ENCODE measurements around the gene THADA. TPM values are rescaled to one million over a fixed set of nuclear protein-coding genes. Genes with fewer than 3 reads are reported as not detected.

Gene THADA
- total RNA-seq, 1 experiment from 2014 or later: 27.5 TPM

DNA sequence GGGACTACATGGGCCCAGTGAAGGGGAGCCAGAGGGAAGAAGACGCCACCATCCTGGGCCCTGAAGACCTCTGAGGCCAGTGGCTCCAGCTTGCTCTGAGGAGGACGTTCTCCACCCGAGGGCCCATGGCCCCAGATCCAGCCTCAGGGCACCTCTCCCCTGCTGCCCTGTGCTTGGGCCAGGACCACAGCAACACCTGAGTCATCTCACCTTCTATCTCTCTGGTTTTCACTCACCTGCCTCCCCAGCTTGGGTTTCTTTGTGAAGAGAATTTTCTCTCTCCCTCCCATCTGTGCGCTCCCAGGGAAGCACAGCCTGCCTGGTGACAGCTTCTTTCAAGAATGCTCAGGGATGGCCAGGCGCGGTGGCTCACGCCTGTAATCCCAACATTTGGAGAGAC lies 389.2 kb downstream of the THADA start (continued):
- TF ChIP-seq ZNF317 (CRISPR knock-in tag; IDR thresholded peaks at IDR 0.05; ENCODE audit: borderline replicate concordance, low read depth): no peak
- TF ChIP-seq JAZF1 (CRISPR knock-in tag; IDR thresholded peaks at IDR 0.05): no peak
- no peak for TF ChIP-seq NFATC4 (CRISPR knock-in tag; IDR thresholded peaks at IDR 0.05)
- TF ChIP-seq NFYB (CRISPR knock-in tag; conservative IDR thresholded peaks at IDR 0.05; ENCODE audit: low read depth): no peak
- TF ChIP-seq, protein P1, sequence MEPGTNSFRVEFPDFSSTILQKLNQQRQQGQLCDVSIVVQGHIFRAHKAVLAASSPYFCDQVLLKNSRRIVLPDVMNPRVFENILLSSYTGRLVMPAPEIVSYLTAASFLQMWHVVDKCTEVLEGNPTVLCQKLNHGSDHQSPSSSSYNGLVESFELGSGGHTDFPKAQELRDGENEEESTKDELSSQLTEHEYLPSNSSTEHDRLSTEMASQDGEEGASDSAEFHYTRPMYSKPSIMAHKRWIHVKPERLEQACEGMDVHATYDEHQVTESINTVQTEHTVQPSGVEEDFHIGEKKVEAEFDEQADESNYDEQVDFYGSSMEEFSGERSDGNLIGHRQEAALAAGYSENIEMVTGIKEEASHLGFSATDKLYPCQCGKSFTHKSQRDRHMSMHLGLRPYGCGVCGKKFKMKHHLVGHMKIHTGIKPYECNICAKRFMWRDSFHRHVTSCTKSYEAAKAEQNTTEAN (CRISPR knock-in tag; IDR thresholded peaks at IDR 0.05): no peak
- TF ChIP-seq, protein P2, sequence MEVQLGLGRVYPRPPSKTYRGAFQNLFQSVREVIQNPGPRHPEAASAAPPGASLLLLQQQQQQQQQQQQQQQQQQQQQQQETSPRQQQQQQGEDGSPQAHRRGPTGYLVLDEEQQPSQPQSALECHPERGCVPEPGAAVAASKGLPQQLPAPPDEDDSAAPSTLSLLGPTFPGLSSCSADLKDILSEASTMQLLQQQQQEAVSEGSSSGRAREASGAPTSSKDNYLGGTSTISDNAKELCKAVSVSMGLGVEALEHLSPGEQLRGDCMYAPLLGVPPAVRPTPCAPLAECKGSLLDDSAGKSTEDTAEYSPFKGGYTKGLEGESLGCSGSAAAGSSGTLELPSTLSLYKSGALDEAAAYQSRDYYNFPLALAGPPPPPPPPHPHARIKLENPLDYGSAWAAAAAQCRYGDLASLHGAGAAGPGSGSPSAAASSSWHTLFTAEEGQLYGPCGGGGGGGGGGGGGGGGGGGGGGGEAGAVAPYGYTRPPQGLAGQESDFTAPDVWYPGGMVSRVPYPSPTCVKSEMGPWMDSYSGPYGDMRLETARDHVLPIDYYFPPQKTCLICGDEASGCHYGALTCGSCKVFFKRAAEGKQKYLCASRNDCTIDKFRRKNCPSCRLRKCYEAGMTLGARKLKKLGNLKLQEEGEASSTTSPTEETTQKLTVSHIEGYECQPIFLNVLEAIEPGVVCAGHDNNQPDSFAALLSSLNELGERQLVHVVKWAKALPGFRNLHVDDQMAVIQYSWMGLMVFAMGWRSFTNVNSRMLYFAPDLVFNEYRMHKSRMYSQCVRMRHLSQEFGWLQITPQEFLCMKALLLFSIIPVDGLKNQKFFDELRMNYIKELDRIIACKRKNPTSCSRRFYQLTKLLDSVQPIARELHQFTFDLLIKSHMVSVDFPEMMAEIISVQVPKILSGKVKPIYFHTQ (CRISPR knock-in tag; IDR thresholded peaks at IDR 0.05): no peak
- no peak for TF ChIP-seq ZNF138 (CRISPR knock-in tag; conservative IDR thresholded peaks at IDR 0.05)
- TF ChIP-seq, protein P3, sequence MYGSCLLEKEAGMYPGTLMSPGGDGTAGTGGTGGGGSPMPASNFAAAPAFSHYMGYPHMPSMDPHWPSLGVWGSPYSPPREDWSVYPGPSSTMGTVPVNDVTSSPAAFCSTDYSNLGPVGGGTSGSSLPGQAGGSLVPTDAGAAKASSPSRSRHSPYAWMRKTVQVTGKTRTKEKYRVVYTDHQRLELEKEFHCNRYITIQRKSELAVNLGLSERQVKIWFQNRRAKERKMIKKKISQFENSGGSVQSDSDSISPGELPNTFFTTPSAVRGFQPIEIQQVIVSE (CRISPR knock-in tag; IDR thresholded peaks at IDR 0.05; ENCODE audit: borderline replicate concordance): no peak
- no peak for TF ChIP-seq ATF1 (CRISPR knock-in tag; IDR thresholded peaks at IDR 0.05)

DNA sequence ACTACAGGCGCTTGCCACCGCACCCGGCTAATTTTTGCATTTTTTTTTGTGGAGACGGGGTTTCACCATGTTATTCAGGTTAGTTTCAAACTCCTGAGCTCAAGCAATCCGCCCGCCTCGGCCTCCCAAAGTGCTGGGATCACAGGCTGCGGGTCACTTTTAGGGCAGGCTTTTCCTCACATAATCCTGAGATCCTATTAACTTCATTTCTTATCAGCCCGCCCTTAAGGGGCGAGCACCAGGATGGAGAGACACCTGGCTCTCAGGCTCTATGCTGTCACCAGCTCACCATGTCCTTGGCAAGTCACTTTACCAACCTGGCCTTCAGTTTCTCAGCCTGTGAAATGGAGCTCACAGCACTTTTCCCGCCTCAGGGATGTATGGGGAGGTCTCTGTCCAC lies 392.5 kb downstream of the THADA start:
- H3K27me3 Mint-ChIP-seq (ENCODE audit: low read depth): no peaks in the 10 kb centered on the region
- TF ChIP-seq NFATC4 (CRISPR knock-in tag; IDR thresholded peaks at IDR 0.05) (no peak), ZNF263 (CRISPR knock-in tag; IDR thresholded peaks at IDR 0.05; ENCODE audit: low read depth) (no peak), TEAD1 (CRISPR knock-in tag; IDR thresholded peaks at IDR 0.05) (no peak)
- TF ChIP-seq, protein P4, sequence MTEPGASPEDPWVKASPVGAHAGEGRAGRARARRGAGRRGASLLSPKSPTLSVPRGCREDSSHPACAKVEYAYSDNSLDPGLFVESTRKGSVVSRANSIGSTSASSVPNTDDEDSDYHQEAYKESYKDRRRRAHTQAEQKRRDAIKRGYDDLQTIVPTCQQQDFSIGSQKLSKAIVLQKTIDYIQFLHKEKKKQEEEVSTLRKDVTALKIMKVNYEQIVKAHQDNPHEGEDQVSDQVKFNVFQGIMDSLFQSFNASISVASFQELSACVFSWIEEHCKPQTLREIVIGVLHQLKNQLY (CRISPR knock-in tag; IDR thresholded peaks at IDR 0.05): no peak
- TF ChIP-seq, protein P5, sequence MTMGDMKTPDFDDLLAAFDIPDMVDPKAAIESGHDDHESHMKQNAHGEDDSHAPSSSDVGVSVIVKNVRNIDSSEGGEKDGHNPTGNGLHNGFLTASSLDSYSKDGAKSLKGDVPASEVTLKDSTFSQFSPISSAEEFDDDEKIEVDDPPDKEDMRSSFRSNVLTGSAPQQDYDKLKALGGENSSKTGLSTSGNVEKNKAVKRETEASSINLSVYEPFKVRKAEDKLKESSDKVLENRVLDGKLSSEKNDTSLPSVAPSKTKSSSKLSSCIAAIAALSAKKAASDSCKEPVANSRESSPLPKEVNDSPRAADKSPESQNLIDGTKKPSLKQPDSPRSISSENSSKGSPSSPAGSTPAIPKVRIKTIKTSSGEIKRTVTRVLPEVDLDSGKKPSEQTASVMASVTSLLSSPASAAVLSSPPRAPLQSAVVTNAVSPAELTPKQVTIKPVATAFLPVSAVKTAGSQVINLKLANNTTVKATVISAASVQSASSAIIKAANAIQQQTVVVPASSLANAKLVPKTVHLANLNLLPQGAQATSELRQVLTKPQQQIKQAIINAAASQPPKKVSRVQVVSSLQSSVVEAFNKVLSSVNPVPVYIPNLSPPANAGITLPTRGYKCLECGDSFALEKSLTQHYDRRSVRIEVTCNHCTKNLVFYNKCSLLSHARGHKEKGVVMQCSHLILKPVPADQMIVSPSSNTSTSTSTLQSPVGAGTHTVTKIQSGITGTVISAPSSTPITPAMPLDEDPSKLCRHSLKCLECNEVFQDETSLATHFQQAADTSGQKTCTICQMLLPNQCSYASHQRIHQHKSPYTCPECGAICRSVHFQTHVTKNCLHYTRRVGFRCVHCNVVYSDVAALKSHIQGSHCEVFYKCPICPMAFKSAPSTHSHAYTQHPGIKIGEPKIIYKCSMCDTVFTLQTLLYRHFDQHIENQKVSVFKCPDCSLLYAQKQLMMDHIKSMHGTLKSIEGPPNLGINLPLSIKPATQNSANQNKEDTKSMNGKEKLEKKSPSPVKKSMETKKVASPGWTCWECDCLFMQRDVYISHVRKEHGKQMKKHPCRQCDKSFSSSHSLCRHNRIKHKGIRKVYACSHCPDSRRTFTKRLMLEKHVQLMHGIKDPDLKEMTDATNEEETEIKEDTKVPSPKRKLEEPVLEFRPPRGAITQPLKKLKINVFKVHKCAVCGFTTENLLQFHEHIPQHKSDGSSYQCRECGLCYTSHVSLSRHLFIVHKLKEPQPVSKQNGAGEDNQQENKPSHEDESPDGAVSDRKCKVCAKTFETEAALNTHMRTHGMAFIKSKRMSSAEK (CRISPR knock-in tag; IDR thresholded peaks at IDR 0.05; ENCODE audit: borderline replicate concordance): no peak
- peaks cover 7% of the 10 kb centered on the region for H3K4me1 Mint-ChIP-seq
- H3K27ac Mint-ChIP-seq: no peak overlapping the region
- H3K4me3 Mint-ChIP-seq: no peak overlapping the region
- no peak for DNase-seq (ENCODE audit: low spot score)
- H3K36me3 Mint-ChIP-seq: no peaks in the 10 kb centered on the region
- no peak for ATAC-seq
- ChIA-PET CTCF (interaction anchor here (0.6 to 2.5 kb wide), 4 partner anchors 11 to 228 kb away, joined by 4 to 12 read pairs (median 4); no protein-coding TSS in a partner anchor), POLR2A (no interaction called here)
- H3K9me3 Mint-ChIP-seq: no peaks in the 10 kb centered on the region

DNA sequence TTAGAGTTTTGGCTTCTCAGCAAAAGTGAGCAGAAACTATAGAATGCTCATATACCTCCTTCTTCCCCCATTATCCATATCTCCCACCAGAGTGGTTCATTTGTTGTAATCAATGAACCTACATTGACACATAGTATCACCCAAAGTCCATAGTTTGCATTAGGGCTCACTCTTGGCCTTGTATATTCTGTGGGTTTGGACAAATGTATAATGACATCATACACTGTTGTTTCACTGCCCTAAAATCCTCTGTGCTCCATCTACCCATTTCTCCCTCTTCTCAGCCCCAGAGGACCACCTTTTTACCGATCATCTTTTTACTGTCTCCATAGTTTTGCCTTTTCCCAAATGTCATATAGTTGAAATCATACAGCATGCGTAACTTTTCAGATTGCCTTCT lies 393.5 kb downstream of the THADA start:
- Mint-ChIP-seq H3K36me3 (no peaks in the 10 kb centered on the region), H3K27ac (no peak overlapping the region), H3K4me1 (peaks cover 3% of the 10 kb centered on the region), H3K4me3 (no peak overlapping the region), H3K27me3 (ENCODE audit: low read depth) (no peaks in the 10 kb centered on the region), H3K9me3 (no peaks in the 10 kb centered on the region)
- ChIA-PET POLR2A (no interaction called here), CTCF (interaction anchor here (2.5 kb wide), 1 partner anchor 10 kb away, joined by 12 read pairs; no protein-coding TSS in a partner anchor)
- ATAC-seq: no peak
- DNase-seq (ENCODE audit: low spot score): no peak
- TF ChIP-seq, protein P6, sequence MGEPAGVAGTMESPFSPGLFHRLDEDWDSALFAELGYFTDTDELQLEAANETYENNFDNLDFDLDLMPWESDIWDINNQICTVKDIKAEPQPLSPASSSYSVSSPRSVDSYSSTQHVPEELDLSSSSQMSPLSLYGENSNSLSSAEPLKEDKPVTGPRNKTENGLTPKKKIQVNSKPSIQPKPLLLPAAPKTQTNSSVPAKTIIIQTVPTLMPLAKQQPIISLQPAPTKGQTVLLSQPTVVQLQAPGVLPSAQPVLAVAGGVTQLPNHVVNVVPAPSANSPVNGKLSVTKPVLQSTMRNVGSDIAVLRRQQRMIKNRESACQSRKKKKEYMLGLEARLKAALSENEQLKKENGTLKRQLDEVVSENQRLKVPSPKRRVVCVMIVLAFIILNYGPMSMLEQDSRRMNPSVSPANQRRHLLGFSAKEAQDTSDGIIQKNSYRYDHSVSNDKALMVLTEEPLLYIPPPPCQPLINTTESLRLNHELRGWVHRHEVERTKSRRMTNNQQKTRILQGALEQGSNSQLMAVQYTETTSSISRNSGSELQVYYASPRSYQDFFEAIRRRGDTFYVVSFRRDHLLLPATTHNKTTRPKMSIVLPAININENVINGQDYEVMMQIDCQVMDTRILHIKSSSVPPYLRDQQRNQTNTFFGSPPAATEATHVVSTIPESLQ (CRISPR knock-in tag; IDR thresholded peaks at IDR 0.05): no peak
- TF ChIP-seq, protein P7, sequence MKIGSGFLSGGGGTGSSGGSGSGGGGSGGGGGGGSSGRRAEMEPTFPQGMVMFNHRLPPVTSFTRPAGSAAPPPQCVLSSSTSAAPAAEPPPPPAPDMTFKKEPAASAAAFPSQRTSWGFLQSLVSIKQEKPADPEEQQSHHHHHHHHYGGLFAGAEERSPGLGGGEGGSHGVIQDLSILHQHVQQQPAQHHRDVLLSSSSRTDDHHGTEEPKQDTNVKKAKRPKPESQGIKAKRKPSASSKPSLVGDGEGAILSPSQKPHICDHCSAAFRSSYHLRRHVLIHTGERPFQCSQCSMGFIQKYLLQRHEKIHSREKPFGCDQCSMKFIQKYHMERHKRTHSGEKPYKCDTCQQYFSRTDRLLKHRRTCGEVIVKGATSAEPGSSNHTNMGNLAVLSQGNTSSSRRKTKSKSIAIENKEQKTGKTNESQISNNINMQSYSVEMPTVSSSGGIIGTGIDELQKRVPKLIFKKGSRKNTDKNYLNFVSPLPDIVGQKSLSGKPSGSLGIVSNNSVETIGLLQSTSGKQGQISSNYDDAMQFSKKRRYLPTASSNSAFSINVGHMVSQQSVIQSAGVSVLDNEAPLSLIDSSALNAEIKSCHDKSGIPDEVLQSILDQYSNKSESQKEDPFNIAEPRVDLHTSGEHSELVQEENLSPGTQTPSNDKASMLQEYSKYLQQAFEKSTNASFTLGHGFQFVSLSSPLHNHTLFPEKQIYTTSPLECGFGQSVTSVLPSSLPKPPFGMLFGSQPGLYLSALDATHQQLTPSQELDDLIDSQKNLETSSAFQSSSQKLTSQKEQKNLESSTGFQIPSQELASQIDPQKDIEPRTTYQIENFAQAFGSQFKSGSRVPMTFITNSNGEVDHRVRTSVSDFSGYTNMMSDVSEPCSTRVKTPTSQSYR (CRISPR knock-in tag; IDR thresholded peaks at IDR 0.05): no peak
- TF ChIP-seq TCF7 (CRISPR knock-in tag; IDR thresholded peaks at IDR 0.05; ENCODE audit: low read depth): no peak
- TF ChIP-seq OVOL2 (CRISPR knock-in tag; IDR thresholded peaks at IDR 0.05; ENCODE audit: borderline replicate concordance): no peak
- TF ChIP-seq ZNF317 (CRISPR knock-in tag; IDR thresholded peaks at IDR 0.05; ENCODE audit: borderline replicate concordance, low read depth): no peak
- no peak for TF ChIP-seq ZBTB21 (CRISPR knock-in tag; IDR thresholded peaks at IDR 0.05; ENCODE audit: borderline replicate concordance)
- TF ChIP-seq GTF2I (CRISPR knock-in tag; conservative IDR thresholded peaks at IDR 0.05): no peak
